B cell (primary cell): Measurements from ENCODE around the gene NOTUM. TPM values are rescaled to one million over a fixed set of nuclear protein-coding genes. Genes with fewer than 3 reads are reported as not detected.

Experiments
- ATAC-seq: fragments of 200-7000 bp; cut with Tn5 transposase; one replicate; pipeline ENCODE4 v1.10.0; 2021; ENCODE audit warnings: low read depth, mild to moderate bottlenecking, moderate number of reproducible peaks, moderate library complexity
- CTCF ChIA-PET: fragments of 350-600 bp; sonication (Branson Sonifier 250); formaldehyde crosslinking; loops from one replicate; lab custom pipeline; 2021; ENCODE audit warnings: antibody characterized with exemption, inconsistent platforms; lab: Charles Lee
- POLR2A ChIA-PET: fragments of 350-600 bp; sonication (Branson Sonifier 250); formaldehyde crosslinking; loops from one replicate; lab custom pipeline; 2021; ENCODE audit warnings: antibody characterized with exemption; lab: Charles Lee
- DNase-seq: peaks from one replicate; pipeline ENCODE4 v3.0.0; 2013
- H2AFZ ChIP-seq: 2 replicates; pipeline ENCODE4 v1.6.1; 2012; ENCODE audit warnings: mild to moderate bottlenecking, low read depth, low read length; ENCODE audit not compliant: insufficient read depth, poor library complexity, severe bottlenecking
- H3K27ac ChIP-seq, 2 donors: 1 replicate in 1 of 2; 2 replicates in 1 of 2; pipeline ENCODE4 v1.5.1; 2012 to 2013; ENCODE audit warnings: low read length in 2 of 2, mild to moderate bottlenecking in 2 of 2, moderate library complexity in 1 of 2
- H3K27me3 ChIP-seq, 4 experiments: fragments of 200-600 bp in 1 of 4; sonication (generic) in 1 of 4; replicated peaks in 1 of 4; 1 replicate in 2 of 4; 2 replicates in 2 of 4; pipeline versions ENCODE4 v1.6.1 to v1.7.0; 2013 to 2016; ENCODE audit warnings: low read length in 3 of 4, mild to moderate bottlenecking in 2 of 4, mixed read lengths in 1 of 4, moderate library complexity in 1 of 4; ENCODE audit not compliant: insufficient read depth in 4 of 4, control insufficient read depth in 3 of 4; ENCODE audit errors: control extremely low read depth in 1 of 4
- H3K36me3 ChIP-seq, 2 experiments: replicated peaks in 1 of 2; 1 replicate in 1 of 2; 2 replicates in 1 of 2; pipeline versions ENCODE4 v1.6.1 to v1.7.1; 2013; ENCODE audit warnings: low read length in 1 of 2; ENCODE audit not compliant: insufficient read depth in 2 of 2, control insufficient read depth in 1 of 2; ENCODE audit errors: control extremely low read depth in 1 of 2, extremely low read depth in 1 of 2
- H3K4me1 ChIP-seq, 2 donors: fragments of 200-600 bp in 1 of 2; sonication (generic) in 1 of 2; 1 replicate in 1 of 2; 2 replicates in 1 of 2; pipeline versions ENCODE4 v1.5.1 to v1.6.1; 2013 to 2017; ENCODE audit warnings: low read length in 2 of 2; ENCODE audit not compliant: control insufficient read depth in 2 of 2, insufficient read depth in 2 of 2
- H3K4me2 ChIP-seq: replicated peaks from 2 replicates; pipeline ENCODE3; 2012; ENCODE audit warnings: mild to moderate bottlenecking, low read depth, low read length; ENCODE audit not compliant: poor library complexity, severe bottlenecking
- H3K4me3 ChIP-seq, 5 experiments: fragments of 200-600 bp in 1 of 5; sonication (generic) in 1 of 5; 1 replicate in 3 of 5; 2 replicates in 2 of 5; pipeline versions ENCODE4 v1.5.1 to v1.7.0; 2011 to 2016; ENCODE audit warnings: low read length in 4 of 5, mild to moderate bottlenecking in 4 of 5, low read depth in 2 of 5, control low read depth in 1 of 5, moderate library complexity in 1 of 5; ENCODE audit not compliant: insufficient read depth in 1 of 5; ENCODE audit errors: control extremely low read depth in 1 of 5, extremely low read depth in 1 of 5
- H3K79me2 ChIP-seq: fragments of 200-600 bp; sonication (generic); one replicate; pipeline ENCODE4 v1.6.0; 2016; ENCODE audit warnings: low read length; ENCODE audit not compliant: control insufficient read depth, insufficient read depth
- H3K9ac ChIP-seq: fragments of 200-600 bp; sonication (generic); 2 replicates; pipeline ENCODE4 v1.6.1; 2017; ENCODE audit warnings: mild to moderate bottlenecking, low read length, moderate library complexity
- H3K9me3 ChIP-seq, 3 donors: one replicate each; pipeline versions ENCODE4 v1.6.1 to v1.7.1; 2013; ENCODE audit warnings: low read length in 2 of 3; ENCODE audit not compliant: control insufficient read depth in 2 of 3, insufficient read depth in 1 of 3; ENCODE audit errors: control extremely low read depth in 1 of 3
- H4K20me1 ChIP-seq: 2 replicates; pipeline ENCODE4 v1.6.0; 2012; ENCODE audit warnings: mild to moderate bottlenecking, low read length; ENCODE audit not compliant: insufficient read depth, control insufficient read depth, poor library complexity, severe bottlenecking
- H3K27ac Mint-ChIP-seq: one replicate; pipeline ENCODE4 v1.8.0; 2021; ENCODE audit warnings: mixed read lengths
- H3K27me3 Mint-ChIP-seq: one replicate; pipeline ENCODE4 v1.8.0; 2021; ENCODE audit warnings: mixed read lengths
- H3K4me1 Mint-ChIP-seq: one replicate; pipeline ENCODE4 v1.8.0; 2021; ENCODE audit warnings: mixed read lengths
- H3K4me3 Mint-ChIP-seq: one replicate; pipeline ENCODE4 v1.8.0; 2021; ENCODE audit warnings: mixed read lengths
- H3K9me3 Mint-ChIP-seq: one replicate; pipeline ENCODE4 v1.8.0; 2022; ENCODE audit warnings: mixed read lengths; ENCODE audit not compliant: insufficient read depth
- EZH2 ChIP-seq: IDR thresholded peaks from 2 replicates; pipeline ENCODE4 v1.6.1; 2012; ENCODE audit warnings: borderline replicate concordance, low read depth, mild to moderate bottlenecking, moderate library complexity, low read length; ENCODE audit not compliant: insufficient read depth, poor library complexity, severe bottlenecking
- WGBS: methylation state at CpG from one replicate; pipeline ENCODE4 v1.1.5; 2013; ENCODE audit warnings: missing lambda C conversion rate; ENCODE audit not compliant: insufficient coverage; 5-methylcytosine and 5-hydroxymethylcytosine counted together
- intact Hi-C: fragments of 100-400 bp; cut with micrococcal nuclease; formaldehyde crosslinking; loops from one replicate; pipeline ENCODE4 v1.10.0; 2022
- polyA plus RNA-seq: library from polyadenylated mRNA; depleted of rRNA; stranded (reverse); fragments of >200 nt; gene quantifications from 2 replicates; pipeline ENCODE4 v1.2.3, GENCODE V29; 2012
- total RNA-seq, 2 donors: library from RNA; stranded (reverse); fragments of 120-200 nt in 1 of 2; gene quantifications; 1 replicate in 1 of 2; 2 replicates in 1 of 2; pipeline versions ENCODE4 v1.2.3 to v1.2.4, GENCODE V29; 2013 to 2022
- TF ChIP-seq, protein P1 (sequence below): fragments of 200-600 bp; IDR thresholded peaks from one replicate; pipeline ENCODE4 v1.8.0; 2022; ENCODE audit warnings: antibody characterized with exemption, mild to moderate bottlenecking

The NOTUM gene
- total and polyA plus RNA-seq, 2 donors (not counting 1 experiment from before 2014, with no cell fraction given): not detected

- peaks cover 0 to 37% of the 10 kb centered on the region in 2 experiments for H3K36me3 ChIP-seq
- intact Hi-C loops: loop anchor here (2.0 kb wide), 1 partner anchor 17 kb away; the partner anchor contains the start of gene MAFG
- peaks cover 10 to 14% of the 10 kb centered on the region in 2 donors for H3K4me1 ChIP-seq
- TF ChIP-seq, protein P1, sequence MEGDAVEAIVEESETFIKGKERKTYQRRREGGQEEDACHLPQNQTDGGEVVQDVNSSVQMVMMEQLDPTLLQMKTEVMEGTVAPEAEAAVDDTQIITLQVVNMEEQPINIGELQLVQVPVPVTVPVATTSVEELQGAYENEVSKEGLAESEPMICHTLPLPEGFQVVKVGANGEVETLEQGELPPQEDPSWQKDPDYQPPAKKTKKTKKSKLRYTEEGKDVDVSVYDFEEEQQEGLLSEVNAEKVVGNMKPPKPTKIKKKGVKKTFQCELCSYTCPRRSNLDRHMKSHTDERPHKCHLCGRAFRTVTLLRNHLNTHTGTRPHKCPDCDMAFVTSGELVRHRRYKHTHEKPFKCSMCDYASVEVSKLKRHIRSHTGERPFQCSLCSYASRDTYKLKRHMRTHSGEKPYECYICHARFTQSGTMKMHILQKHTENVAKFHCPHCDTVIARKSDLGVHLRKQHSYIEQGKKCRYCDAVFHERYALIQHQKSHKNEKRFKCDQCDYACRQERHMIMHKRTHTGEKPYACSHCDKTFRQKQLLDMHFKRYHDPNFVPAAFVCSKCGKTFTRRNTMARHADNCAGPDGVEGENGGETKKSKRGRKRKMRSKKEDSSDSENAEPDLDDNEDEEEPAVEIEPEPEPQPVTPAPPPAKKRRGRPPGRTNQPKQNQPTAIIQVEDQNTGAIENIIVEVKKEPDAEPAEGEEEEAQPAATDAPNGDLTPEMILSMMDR: no peak
- no peak for TF ChIP-seq EZH2
- H4K20me1 ChIP-seq: peaks cover 48% of the 10 kb centered on the region
- H3K9me3 ChIP-seq: peaks cover 0 to 3% (median 0%) of the 10 kb centered on the region in 3 donors
- peak overlapping the region; percentile 43 to 75 (median 65) for H3K4me3 ChIP-seq
- POLR2A ChIA-PET: no interaction called here
- Mint-ChIP-seq H3K27ac (peak overlapping the region; percentile 63), H3K4me1 (peaks cover 10% of the 10 kb centered on the region), H3K4me3 (peak overlapping the region; percentile 86), H3K27me3 (no peaks in the 10 kb centered on the region), H3K9me3 (no peaks in the 10 kb centered on the region)
- CTCF ChIA-PET: no interaction called here
- 41% methylated on average over 22 of the region's 23 CpGs for WGBS
- no peaks in the 10 kb centered on the region for H3K27me3 ChIP-seq
- DNase-seq: no peak
- H2AFZ ChIP-seq: peak overlapping the region; percentile 74
- H3K79me2 ChIP-seq: peaks cover 29% of the 10 kb centered on the region
- H3K4me2 ChIP-seq: peak overlapping the region; percentile 99
- peak overlapping the region; percentile 73 for H3K9ac ChIP-seq
- ATAC-seq: no peak
- H3K27ac ChIP-seq: peak overlapping the region in 1 of 2 donors; percentile 59
Measured at GRCh38 chr17:81909966-81910839, 50.8 kb downstream of the NOTUM start.

DNA sequence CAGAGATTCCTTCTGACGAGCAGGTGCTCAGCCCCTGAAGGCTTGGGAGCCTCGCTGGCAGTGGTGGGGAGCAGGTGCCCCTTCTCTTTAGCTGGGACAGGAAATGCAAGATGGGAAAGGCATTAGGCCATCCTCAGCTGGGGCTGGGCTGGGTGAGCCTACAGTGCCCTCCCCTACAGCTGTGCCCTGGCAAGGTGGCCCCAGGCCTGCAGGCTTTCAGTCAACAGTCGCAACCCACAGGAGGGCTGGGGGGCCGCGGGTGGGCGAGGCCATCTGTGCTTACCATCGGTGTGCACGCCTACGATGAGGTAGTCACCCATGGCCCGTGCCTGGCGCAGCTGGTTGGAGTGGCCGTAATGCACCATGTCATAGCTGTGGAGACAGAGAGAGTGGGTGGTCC, 51.8 kb downstream of the NOTUM start:
- ChIA-PET CTCF (no interaction called here), POLR2A (no interaction called here)
- no peak for TF ChIP-seq EZH2
- TF ChIP-seq, protein P1: no peak
- peaks cover 0 to 37% of the 10 kb centered on the region in 2 experiments for H3K36me3 ChIP-seq
- no peaks in the 10 kb centered on the region for H3K27me3 Mint-ChIP-seq
- H3K4me1 ChIP-seq: peaks cover 10 to 14% of the 10 kb centered on the region in 2 donors
- H3K79me2 ChIP-seq: peaks cover 24% of the 10 kb centered on the region
- no peak overlapping the region for H3K9ac ChIP-seq
- ATAC-seq: no peak
- no peaks in the 10 kb centered on the region for H3K27me3 ChIP-seq
- peak overlapping the region; percentile 86 for H3K4me3 Mint-ChIP-seq
- no peak overlapping the region for H3K4me3 ChIP-seq
- peaks cover 0 to 3% (median 0%) of the 10 kb centered on the region in 3 donors for H3K9me3 ChIP-seq
- no peak overlapping the region for H3K27ac ChIP-seq
- 98% methylated on average over 12 of the region's 12 CpGs for WGBS
- intact Hi-C loops: no loop called here
- no peak overlapping the region for H3K27ac Mint-ChIP-seq
- H4K20me1 ChIP-seq: peaks cover 39% of the 10 kb centered on the region
- no peak overlapping the region for H3K4me2 ChIP-seq
- no peak overlapping the region for H2AFZ ChIP-seq
- peaks cover 10% of the 10 kb centered on the region for H3K4me1 Mint-ChIP-seq
- DNase-seq: no peak
- H3K9me3 Mint-ChIP-seq: no peaks in the 10 kb centered on the region
